GM23248 (cell line): ENCODE data around the gene SCAI.

Experiments used
- EZH2 ChIP-seq: fragments of 200-600 bp; sonication (generic); IDR thresholded peaks from 2 replicates; pipeline ENCODE4 v1.6.1; 2018; ENCODE audit warnings: antibody characterized with exemption, mild to moderate bottlenecking; ENCODE audit not compliant: insufficient read depth, poor library complexity, severe bottlenecking
- EZH2phosphoT487 ChIP-seq: fragments of 200-600 bp; sonication (generic); IDR thresholded peaks from 2 replicates; pipeline ENCODE4 v1.6.1; 2018; ENCODE audit warnings: antibody characterized with exemption, moderate library complexity, mild to moderate bottlenecking, low read depth; ENCODE audit not compliant: insufficient read depth

DNA sequence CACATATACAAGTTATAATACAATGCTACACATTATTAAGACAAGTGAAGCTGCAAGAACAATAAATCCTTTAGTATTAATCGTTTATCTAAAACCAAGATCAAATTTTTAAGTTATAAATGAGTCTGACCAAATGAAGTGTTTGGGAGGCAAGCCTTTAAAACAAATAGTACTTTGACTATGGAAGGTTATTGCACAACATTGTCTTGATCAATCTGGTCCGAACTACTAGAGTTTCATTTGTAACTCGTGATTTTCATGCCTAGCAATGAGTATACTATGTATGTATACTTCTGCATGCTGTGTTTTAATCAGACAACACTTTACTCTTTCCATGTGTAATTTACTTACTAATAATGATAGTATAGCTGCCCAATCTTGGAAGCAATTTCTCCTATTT is 115.3 kb downstream of the SCAI start:
- TF ChIP-seq EZH2 (no peak), EZH2phosphoT487 (no peak)
